BE2C (cell line): ENCODE measurements around the gene RBPJL.
A peak's percentile ranks its signal among the peaks of the same experiment; 100 is the strongest.
"Not testable (repeated sequence)": the region's sequence is repeated elsewhere in the genome, so short reads cannot be mapped to it uniquely, and the experiment has no call there.

ENCODE experiments used
- DNase-seq: peaks from one replicate; pipeline ENCODE4 v3.0.0-alpha.2; 2020
- H3K27me3 ChIP-seq: fragments of 250-450 bp; sonication (Bioruptor Pico); 2 replicates; pipeline ENCODE4 v1.5.1; 2020; ENCODE audit warnings: mild to moderate bottlenecking
- H3K36me3 ChIP-seq: fragments of 250-450 bp; sonication (Bioruptor Pico); 2 replicates; pipeline ENCODE4 v1.5.1; 2020; ENCODE audit warnings: mild to moderate bottlenecking
- H3K4me1 ChIP-seq: fragments of 250-450 bp; sonication (Bioruptor Pico); 2 replicates; pipeline ENCODE4 v1.5.1; 2020
- H3K4me3 ChIP-seq: 2 replicates; pipeline ENCODE4 v1.5.1; 2011; ENCODE audit warnings: low read depth, low read length
- H3K9me3 ChIP-seq: fragments of 250-450 bp; sonication (Bioruptor Pico); 2 replicates; pipeline ENCODE4 v1.5.1; 2020
- CTCF ChIP-seq: IDR thresholded peaks from 2 replicates; pipeline ENCODE4 v1.5.1; 2012; ENCODE audit warnings: mild to moderate bottlenecking, low read depth, low read length

Gene RBPJL

GRCh38 chr20:45347297-45347935, 40.8 kb downstream of the RBPJL start:
- Histone ChIP-seq H3K9me3 (no peaks in the 10 kb centered on the region), H3K36me3 (no peaks in the 10 kb centered on the region), H3K4me3 (peak overlapping the region; percentile 70), H3K27me3 (no peaks in the 10 kb centered on the region; the same call in 1 of the 2 replicates), H3K4me1 (peaks cover 16% of the 10 kb centered on the region)
- DNase-seq: no peak
- TF ChIP-seq CTCF: no peak

GRCh38 chr20:45347936-45348778, 41.5 kb downstream of the RBPJL start, which contains the start of gene SDC4:
Gene SDC4 (minus strand): TSS chr20:45348424. CDS start chr20:45348384, 40 bp downstream.
- DNase-seq: peak; percentile 69
- Histone ChIP-seq H3K4me1 (peaks cover 9% of the 10 kb centered on the region), H3K27me3 (no peaks in the 10 kb centered on the region; the same call in 1 of the 2 replicates), H3K9me3 (no peaks in the 10 kb centered on the region), H3K4me3 (peak within 1 kb of the TSS; percentile 70), H3K36me3 (no peaks in the 10 kb centered on the region)
- no peak for TF ChIP-seq CTCF

GRCh38 chr20:45350217-45350616, 43.6 kb downstream of the RBPJL start:
- no peaks in the 10 kb centered on the region; the same call in 1 of the 2 replicates for H3K27me3 ChIP-seq
- H3K9me3 ChIP-seq: no peaks in the 10 kb centered on the region
- DNase-seq: no peak
- no peaks in the 10 kb centered on the region for H3K36me3 ChIP-seq
- H3K4me1 ChIP-seq: no peaks in the 10 kb centered on the region
- no peak overlapping the region for H3K4me3 ChIP-seq
- TF ChIP-seq CTCF: no peak

GRCh38 chr20:45350795-45351194, 44.2 kb downstream of the RBPJL start:
- not testable (repeated sequence) for H3K9me3 ChIP-seq, H3K4me1 ChIP-seq, DNase-seq, H3K4me3 ChIP-seq, H3K27me3 ChIP-seq, H3K36me3 ChIP-seq

GRCh38 chr20:45352729-45353128, 46.1 kb downstream of the RBPJL start:
- H3K4me3 ChIP-seq: no peak overlapping the region
- TF ChIP-seq CTCF: no peak

GRCh38 chr20:45353746-45354145, 47.1 kb downstream of the RBPJL start:
- Histone ChIP-seq H3K27me3 (no peaks in the 10 kb centered on the region), H3K36me3 (no peaks in the 10 kb centered on the region), H3K4me3 (no peak overlapping the region), H3K4me1 (no peaks in the 10 kb centered on the region), H3K9me3 (no peaks in the 10 kb centered on the region)
- no peak for TF ChIP-seq CTCF
- DNase-seq: no peak

More at GRCh38 chr20:45352729-45353128, 46.1 kb downstream of the RBPJL start:
- no peaks in the 10 kb centered on the region for H3K9me3 ChIP-seq
- no peaks in the 10 kb centered on the region for H3K27me3 ChIP-seq
- no peaks in the 10 kb centered on the region for H3K4me1 ChIP-seq
- H3K36me3 ChIP-seq: no peaks in the 10 kb centered on the region
- DNase-seq: no peak
